ENCODE results near the gene CAPN15.

DNA sequence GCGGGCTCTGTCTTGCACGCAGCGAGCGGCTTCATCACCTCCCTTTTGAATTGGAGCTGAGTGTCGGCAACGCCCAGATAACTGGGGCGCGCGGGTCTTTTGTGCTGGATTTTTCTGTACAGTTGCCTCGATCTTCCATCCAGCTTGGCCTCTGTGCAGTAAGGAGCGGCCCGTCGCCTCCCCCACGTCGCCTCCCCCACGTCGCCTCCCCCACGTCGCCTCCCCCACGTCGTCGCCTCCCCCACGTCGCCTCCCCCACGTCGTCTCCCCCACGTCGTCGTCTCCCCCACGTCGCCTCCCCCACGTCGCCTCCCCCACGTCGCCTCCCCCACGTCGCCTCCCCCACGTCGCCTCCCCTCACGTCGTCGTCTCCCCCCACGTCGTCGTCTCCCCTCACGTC lies 17.0 kb downstream of the CAPN15 start:
- no peak for TF ChIP-seq EZH2 (IDR thresholded peaks at IDR 0.05; ENCODE audit: insufficient read depth, poor library complexity, severe bottlenecking)
- TF ChIP-seq EZH2phosphoT487 (IDR thresholded peaks at IDR 0.05; ENCODE audit: insufficient read depth, low read depth), result no peak
